Activated CD4-positive, alpha-beta T cell treated with anti-CD3 and anti-CD28 coated beads for 4 hours (primary cell): ENCODE measurements around the gene SGCE.
"Not testable (repeated sequence)": the region's sequence is repeated elsewhere in the genome, so short reads cannot be mapped to it uniquely, and the experiment has no call there.

Experiments
- DNase-seq, 2 donors: peaks; one replicate each; pipeline ENCODE4 v3.0.0-alpha.2; 2020

SGCE gene, protein sequence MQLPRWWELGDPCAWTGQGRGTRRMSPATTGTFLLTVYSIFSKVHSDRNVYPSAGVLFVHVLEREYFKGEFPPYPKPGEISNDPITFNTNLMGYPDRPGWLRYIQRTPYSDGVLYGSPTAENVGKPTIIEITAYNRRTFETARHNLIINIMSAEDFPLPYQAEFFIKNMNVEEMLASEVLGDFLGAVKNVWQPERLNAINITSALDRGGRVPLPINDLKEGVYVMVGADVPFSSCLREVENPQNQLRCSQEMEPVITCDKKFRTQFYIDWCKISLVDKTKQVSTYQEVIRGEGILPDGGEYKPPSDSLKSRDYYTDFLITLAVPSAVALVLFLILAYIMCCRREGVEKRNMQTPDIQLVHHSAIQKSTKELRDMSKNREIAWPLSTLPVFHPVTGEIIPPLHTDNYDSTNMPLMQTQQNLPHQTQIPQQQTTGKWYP

DNA sequence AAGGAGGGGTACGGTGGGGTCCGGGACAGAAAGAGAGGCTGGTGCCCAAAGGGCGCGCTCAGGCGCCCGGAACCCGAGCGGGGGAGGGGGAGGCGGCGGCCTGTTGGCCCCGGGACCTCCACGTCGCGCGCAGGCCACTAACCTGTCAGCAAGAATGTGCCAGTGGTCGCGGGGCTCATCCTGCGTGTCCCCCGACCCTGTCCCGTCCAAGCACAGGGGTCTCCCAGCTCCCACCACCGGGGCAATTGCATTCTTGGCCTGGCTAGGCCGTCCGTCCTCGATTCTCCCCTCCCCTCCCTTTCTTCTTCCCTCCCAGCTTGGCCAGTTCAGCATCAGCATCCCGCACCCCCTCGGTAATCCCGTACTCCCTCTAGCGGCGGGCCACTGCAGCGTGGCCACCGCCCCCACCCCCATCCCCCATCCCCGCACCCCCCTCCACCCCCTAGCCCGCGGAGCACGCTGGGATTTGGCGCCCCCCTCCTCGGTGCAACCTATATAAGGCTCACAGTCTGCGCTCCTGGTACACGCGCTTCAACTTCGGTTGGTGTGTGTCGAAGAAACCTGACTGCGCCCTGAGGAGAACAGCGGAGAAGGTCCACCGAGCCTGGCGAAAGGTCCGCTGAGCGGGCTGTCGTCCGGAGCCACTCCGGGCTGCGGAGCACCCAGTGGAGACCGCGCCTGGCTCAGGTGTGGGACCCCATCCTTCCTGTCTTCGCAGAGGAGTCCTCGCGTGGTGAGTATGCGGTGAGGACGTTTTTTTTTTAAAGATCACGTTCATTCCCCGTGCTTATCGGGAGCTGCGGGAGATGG is at the start of gene SGCE:
SGCE (minus strand) TSS at position 286 of the 810 bp plus-strand sequence; CDS start at position 251, 35 bp downstream.
- peak; percentile 41 to 48 for DNase-seq

DNA sequence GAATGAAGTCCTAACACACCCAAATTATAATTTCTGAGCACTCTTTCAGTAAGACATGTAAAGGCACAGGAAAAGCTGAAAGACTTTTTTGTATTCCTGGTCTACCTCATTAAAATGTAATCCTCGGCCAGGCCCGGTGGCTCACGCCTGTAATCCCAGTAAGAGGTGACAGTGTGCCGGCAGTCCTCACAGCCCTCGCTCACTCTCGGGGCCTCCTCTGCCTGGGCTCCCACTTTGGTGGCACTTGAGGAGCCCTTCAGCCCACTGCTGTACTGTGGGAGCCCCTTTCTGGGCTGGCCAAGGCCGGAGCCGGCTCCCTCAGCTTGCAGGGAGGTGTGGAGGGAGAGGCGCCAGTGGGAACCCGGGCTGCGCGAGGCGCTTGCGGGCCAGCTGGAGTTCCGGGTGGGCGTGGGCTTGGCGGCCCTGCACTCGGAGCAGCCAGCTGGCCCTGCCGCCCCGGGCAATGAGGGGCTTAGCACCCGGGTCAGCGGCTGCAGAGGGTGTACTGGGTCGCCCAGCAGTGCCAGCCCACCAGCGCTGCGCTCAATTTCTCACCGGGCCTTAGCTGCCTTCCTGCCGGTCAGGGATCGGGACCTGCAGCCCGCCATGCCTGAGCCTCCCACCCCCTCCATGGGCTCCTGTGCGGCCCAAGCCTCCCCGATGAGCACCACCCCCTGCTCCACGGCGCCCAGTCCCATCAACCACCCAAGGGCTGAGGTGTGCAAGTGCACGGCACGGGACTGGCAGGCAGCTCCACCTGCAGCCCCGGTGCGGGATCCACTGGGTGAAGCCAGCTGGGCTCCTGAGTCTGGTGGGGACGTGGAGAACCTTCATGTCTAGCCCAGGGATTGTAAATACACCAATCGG is 49.5 kb upstream of the SGCE start:
- not testable (repeated sequence) for DNase-seq

- DNase-seq = no peak
These were observed 45.6 kb upstream of the SGCE start for GRCh38 chr7:94701555-94701973.

DNA sequence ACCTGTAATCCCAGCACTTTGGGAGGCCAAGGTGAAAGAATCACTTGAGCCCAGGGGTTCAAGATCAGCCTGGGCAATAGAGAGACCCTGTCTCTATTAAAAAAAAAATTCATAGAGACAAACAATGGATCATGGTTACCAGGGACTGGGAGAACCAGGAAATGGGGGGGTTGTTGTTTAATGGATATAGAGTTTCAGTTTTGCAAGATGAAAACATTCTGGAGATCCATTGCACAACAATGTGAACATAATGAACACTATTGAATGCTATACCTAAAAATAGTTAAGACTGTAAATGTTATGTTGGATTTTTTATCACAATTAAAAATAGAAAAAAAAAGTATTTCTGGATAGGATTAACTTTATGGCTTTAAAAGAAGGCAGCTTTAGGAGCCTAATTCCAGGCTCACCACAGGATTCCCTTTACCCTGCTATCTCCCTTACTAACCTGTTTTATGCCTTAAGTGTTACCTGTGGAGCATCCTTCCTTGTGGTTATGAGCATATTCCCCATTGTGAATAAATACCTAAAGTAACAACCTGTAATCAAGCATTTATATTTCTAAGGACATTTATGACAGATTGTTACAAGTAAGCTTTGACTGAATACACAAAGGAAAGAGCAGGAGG is 45.1 kb upstream of the SGCE start:
- no peak for DNase-seq

GRCh38 chr7:94698275-94698674 is 42.3 kb upstream of the SGCE start:
- no peak for DNase-seq

DNA sequence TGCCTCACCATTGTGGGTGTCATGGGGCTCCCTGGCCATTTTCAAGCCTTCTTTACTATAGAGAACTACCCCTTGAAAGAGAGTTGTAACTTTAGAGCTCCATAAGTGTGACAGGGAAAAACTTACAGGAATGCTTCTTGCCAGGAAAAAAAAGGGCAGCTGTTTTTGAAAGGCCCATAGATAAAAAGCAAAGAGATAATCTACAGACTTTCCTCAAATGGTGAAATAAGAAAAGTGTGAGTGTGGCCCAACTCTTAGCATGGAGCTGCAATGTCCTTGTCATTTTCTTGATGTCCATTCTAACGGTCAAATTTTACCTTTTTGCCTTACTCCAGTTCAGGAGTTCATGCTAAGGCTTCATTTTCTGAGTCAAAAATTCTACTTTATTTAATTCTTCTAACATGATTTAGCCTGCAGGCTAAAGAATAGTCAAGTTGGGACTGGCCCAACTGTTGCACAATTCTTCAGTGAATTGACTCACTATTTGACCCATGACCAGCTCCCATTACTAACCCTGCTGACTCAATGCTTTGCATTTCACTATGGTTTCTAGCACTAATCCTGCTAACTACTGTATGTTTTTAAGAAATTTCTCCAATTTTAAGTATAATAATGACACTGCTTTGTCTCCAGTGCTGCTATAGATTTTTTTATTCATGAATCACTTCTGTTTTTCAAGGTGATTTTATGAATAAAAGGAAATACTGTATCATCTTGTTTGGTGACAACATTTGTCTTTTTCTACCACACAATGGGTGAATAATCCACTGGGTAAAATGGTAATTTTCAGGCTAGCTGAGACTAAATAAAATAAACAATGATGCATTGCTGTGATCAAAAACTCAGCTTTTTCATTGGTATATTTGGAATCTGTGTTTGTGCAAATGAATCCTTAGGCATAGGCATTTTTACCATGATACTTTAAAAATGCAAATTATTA is 41.4 kb upstream of the SGCE start:
- DNase-seq = no peak

DNA sequence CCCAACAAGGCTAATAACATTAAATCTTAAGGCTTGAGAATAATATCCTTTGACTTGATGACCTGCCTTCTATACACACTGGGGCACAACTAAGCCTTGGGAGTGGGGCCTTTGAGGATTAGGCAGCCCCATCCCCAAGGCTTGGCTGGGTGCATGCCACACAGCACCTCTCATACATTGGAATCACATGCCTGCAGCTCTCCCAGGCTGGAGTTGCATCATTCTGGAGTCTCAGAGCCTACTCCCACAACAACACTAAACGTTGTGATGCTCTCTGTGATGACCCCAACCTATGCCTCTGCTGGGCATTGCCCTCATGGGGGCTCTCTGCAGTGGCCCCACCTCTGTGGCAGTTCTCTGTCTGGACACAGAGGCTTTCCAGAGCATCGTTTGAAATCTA is 31.9 kb upstream of the SGCE start:
- no peak for DNase-seq

- DNase-seq = no peak
These were observed 31.1 kb upstream of the SGCE start for GRCh38 chr7:94687076-94687475.

DNA sequence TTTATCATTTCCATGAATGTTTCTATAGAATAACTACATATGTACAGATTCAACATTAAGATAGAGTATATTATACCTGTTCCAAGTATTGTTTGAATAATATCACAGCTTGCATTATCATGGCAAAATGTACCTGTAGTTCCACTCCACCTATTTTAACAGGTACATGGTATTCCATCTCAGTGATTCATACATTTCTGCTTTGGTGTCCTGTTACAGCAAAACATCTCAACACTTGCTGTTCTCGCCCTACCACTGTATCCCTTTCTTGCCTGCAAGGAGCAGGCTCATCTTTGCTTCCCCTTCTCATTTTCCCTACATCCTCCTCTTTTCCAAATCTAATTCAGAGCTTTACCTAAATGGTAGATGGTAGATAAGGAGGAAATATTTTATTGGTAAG is 27.1 kb upstream of the SGCE start:
- no peak for DNase-seq

DNA sequence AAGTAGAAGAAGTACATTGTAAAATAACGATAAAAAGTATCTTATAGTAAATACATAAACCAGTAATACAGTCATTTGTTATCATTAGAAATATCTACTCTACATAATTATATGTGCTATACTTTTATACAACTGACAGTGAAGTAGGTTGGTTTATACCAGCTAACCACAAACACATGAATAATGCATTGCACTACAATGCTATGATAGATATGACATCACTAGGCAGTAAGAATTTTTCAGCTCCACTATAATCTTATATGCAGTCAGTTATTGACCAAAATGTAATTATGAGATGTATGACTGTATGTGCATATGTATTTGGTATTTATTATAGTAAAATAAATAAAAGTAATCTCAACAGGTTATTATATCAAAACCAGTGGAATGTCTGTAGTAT is 23.4 kb upstream of the SGCE start:
- no peak for DNase-seq

DNA sequence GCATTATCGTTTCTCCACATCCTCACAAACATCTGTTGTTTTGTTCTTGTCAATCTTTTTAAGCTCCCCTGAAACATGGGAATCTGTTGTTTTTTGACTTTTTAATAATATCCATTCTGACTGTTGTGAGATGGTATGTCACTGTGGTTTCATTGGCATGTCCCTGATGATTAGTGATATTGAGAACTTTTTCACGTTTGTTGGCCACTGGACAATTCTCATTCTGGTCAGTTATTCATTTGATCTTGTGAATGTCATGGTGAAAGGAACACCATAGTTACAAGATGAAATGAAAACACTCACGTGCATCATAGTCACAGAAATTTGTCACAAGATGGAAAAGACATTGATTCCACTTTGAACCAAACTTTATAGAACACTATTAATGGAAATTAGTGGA is 20.5 kb upstream of the SGCE start:
- no peak for DNase-seq

- DNase-seq = no peak
These were observed 19.4 kb upstream of the SGCE start for GRCh38 chr7:94675356-94675755.

DNA sequence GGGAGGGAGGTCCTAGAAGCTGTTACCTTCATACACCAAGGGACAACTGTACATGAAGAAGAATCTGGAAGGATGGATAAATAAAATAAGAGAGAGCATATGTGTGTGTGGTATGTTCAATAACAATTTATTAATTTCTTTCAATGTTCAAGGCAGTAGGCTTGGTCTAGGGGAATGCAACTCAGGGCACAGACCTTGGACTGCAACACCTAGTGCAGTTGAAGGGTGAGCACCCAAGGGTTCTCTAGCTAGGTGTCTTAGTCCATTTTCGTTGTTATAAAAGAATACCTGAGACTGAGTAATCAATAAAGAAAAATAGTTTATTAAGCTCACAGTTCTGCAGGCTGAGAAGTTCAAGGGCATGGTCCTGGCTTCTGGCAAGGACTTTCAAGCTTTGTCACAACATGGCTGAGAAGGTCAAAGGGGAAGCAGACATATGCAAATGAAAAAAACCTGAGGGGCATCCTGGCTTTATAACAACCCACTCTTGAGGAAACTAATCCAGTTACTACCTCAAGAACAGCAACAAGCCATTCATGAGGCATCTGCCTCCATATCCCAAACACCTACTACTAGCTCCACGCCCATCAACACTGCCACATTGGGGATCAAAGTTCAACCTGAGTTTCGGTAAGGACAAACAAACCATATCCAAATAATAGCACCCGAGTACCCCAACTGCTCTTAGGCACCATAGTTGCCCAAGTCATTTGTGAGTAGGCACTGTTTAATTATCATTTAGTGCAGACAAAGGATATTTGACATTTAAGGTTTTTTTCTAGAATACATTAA is 15.7 kb upstream of the SGCE start:
- no peak for DNase-seq

DNA sequence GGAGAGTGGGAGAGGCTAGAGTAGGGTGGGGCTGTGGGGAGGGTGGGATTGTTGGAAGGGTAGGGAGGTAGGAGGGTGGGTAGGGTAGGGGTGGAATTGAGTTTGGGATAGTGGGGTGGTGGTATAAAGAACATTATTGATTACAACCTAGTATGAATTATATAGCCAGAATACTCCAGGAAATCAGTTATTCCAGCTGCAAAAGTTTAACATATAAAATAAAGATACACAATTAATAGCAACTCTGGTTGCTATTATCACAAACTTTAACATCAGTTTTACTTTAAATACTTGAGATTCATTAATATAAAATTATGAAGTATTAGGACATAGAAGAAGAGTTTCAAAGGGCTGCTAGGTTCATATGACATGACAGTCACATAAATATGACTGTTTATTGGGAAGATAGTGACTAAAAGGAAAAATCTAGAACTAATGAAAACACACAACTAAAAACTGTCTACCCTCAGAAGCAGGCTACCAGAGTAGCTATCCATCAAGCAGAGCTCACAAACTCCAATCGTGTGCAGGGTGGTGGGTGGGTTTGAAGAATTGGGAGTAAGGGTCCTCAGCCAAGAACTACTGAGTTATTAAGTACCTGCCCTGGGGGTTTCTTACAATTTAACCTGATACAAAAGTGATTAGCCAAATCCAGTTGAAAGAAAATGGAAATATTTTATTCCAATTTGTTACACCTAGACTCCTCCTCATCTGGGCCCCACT is 14.0 kb upstream of the SGCE start:
- DNase-seq = no peak

DNA sequence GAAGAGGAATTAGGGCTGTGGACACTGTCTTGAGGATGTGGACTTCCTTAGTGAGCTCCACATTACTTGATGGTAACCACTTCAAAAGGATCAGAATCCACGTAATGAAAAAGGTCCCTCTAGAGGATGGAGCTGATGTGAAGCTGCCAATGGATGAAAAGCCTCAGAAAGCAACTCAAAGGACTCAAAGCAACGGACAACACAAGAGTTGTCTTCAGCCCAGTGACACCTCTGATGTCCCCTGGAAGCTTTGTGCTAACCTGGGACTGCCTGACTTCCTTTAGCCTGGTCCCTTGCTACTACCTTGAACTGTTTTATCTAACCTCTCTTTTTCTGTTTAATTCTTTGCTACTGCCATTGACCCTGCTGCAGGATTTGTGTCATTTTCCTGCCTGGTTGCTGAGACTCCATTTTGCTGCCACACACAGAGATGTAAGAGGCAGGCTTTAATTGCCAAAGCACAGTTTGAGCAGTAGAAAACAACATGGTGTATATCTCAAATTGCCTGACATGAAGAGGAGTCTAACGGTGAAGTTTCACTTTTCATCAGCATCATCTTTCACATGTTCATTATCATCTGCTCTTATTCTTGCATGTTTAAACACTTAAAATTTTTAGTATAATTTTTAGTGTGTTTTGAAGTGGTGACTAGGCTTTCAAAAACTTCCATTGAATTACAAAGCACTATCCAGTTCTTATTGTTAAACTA is 11.1 kb upstream of the SGCE start:
- DNase-seq = no peak

DNA sequence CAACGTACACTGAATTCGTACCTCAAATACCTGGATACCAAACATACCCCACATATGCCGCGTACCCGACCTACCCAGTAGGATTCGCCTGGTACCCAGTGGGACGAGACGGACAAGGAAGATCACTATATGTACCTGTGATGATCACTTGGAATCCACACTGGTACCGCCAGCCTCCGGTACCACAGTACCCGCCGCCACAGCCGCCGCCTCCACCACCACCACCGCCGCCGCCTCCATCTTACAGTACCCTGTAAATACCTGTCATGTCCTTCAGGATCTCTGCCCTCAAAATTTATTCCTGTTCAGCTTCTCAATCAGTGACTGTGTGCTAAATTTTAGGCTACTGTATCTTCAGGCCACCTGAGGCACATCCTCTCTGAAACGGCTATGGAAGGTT is 9.5 kb upstream of the SGCE start:
- DNase-seq = no peak

GRCh38 chr7:94664023-94664422 is 8.1 kb upstream of the SGCE start:
- no peak for DNase-seq

- DNase-seq = no peak
These were observed 6.6 kb upstream of the SGCE start for GRCh38 chr7:94662548-94662947.

DNA sequence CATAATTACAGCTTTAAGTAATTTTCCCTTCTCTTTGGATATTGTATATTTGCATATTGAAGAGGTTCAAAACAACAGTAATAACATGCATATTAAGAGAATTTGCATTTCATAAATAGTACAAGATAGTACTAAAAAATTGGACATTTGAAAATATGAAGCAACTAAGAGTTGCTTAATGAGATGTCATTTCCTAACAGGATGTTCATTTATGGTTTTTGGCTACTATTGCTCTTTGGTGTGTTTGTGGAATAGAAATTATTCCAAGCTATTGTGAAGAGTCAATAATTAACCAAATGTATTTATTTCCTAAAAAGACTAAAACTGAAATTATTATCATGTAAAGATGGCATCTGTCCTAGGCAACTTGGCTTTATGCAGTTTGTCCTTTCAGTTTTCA is 4.1 kb upstream of the SGCE start:
- DNase-seq = no peak
